DMS79 treated with DMSO at 0.1 percent for 48 hours (cell line): Measurements from ENCODE around the gene MAB21L3.

Source experiments
- DNase-seq: peaks from one replicate; lab custom pipeline; 2025; lab: John Stamatoyannopoulos, UW

MAB21L3 gene

DNA sequence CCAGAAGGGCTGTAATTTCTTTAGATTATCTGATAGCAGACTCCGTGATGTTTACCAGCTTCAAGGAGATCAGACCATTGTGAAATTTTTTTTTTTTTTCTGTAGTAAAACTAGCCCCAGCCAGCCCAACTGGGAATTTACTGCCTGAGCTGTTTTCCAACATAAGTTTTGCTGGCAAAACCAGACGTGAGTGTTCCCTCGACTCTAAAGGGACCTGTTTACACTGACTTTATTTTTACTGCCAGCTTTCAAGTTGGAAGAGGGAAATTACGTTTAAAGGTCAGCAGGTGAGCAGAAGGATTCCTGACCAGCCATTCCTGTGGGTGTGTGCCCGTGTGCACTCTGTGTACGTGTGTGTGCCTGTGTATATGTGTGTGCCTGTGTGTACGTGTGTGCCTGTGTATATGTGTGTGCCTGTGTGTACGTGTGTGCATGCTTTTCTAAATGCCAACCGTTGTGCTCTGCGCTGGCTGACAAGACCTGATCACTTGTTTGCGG lies 374 bp downstream of the MAB21L3 start:
- DNase-seq: no peak

- no peak for DNase-seq
Measured at GRCh38 chr1:116112388-116113140, 1.4 kb downstream of the MAB21L3 start.

DNA sequence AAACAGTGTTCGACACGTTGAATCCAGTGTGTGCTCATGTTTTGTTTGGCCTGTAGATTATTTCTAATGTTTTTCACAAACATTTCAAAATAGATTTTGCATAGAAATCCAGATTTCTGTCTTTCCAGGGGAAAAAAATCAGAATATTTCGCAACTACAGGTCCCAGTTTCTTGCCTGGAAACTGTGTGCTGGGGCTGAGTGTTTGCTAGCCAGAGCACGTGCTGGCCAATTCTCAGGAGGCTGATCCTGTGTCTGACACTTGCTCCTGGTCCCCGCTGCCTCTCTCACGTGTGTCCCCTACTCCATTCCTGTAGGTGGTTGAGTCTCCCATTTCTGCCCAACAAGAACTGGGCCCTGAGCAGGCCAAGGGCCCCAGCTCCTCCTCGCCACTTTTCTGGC lies 2.4 kb downstream of the MAB21L3 start:
- DNase-seq: no peak

- no peak for DNase-seq
Measured at GRCh38 chr1:116115476-116116439, 4.6 kb downstream of the MAB21L3 start.

- no peak for DNase-seq
Measured at GRCh38 chr1:116118471-116118870, 7.3 kb downstream of the MAB21L3 start.

- DNase-seq: no peak
Measured at GRCh38 chr1:116119876-116120275, 8.7 kb downstream of the MAB21L3 start.

GRCh38 chr1:116122955-116123757 lies 12.0 kb downstream of the MAB21L3 start:
- no peak for DNase-seq

DNA sequence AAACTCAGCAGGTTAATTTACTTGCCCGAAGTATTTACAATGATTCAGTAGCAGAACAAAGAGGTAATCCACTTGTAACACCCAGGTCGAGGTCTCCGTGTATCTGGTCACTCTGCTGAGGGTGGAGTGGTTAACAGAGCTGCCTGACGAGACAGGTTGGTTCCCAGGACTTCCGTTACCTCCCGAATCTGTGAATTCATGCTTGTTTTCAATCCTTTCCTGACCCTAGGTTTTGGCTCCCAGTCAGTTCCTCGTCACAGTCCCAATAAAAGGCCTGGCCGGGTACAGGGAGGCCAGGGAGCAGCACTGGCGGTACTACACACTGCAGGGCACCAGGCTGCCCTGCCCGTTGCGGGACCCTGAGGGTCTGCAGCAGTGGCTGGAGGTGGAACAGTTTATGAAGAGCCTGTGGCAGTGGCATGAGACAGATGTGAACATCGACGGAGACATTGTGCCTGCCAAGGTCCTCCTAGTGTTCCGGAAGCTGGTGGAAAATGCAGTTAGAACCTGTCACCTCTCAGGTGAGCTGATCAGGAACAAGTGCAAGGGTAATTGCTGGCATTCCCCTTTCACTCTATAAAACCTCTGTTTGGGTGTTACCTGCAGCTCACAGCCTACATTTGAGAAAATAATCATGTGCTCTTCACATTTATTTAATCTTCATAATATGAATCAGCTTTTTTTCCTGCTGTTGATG lies 12.8 kb downstream of the MAB21L3 start:
- DNase-seq: no peak

GRCh38 chr1:116125758-116126157 lies 14.6 kb downstream of the MAB21L3 start:
- DNase-seq: no peak

DNA sequence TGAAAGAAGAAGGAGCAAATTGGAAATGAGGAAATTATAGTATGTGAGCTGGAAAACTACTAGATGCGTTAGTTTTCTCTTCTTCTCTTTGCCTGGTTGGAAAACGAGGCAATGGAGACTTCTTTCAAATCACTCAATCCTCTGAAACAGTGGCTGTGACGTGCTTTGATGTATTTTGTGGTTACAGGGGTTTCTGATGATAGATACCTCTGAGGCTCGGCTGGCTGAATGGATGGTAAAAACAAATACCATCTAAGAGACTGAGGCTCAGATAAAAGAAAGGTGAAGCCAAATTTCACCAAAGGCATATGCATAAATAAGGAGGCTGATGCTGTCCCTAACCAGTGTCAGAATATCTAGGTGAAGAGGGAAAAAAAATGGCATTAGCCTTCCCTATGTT lies 15.1 kb downstream of the MAB21L3 start:
- DNase-seq: no peak

DNA sequence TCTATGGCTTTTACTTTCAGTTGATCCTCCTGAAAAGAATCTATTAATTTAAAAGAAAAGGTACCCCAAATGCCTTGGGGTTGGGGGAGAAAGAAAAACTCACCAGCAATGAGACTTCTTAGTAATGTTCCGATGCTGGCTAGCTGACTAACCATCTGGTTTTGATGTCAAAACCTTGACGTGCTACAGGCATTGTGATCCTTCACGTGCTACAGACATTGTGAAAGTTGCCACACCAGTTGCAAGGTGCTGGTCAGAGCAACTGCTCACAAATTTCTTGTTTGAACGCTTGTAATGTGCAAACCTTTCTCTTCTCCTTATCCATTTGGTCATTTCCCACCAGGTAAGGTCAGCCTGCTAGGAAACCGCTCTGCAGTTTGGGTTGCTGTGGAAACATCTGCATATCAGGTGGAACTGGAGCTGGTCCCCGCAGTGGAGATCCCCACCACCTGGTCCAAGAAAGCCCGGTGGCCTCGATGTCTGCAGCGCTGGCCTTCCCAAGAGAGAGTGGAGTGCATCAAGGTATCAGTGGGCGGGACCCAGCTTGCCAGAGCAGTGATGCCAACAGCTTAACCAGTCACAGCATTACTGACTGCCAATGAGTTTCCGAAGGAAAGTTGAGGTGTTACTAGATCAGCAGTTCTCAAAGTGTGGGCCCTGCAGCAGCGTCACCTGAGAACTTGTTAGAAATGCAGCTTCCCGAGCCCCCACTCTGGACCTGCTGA lies 16.1 kb downstream of the MAB21L3 start:
- DNase-seq: no peak

GRCh38 chr1:116127848-116128540 lies 16.8 kb downstream of the MAB21L3 start:
- DNase-seq: no peak

DNA sequence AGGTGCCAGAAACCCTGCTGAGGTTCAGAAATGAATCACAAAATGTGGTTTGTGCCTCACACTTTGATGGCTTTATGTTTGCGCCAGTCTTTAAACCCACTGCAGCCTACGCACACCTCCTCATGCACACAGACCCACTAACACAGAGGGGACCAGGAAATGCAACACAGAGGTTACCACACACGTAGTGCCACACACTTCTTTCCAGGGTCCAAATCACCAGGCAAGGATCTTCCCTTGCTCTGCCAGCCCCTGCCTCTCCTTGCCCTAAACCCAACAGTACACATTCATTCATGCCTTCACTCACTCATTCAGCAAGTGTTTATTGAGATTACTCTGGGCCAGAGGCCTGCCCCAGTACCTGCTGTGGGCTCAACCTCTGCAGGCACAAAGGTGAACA lies 17.5 kb downstream of the MAB21L3 start:
- no peak for DNase-seq

DNA sequence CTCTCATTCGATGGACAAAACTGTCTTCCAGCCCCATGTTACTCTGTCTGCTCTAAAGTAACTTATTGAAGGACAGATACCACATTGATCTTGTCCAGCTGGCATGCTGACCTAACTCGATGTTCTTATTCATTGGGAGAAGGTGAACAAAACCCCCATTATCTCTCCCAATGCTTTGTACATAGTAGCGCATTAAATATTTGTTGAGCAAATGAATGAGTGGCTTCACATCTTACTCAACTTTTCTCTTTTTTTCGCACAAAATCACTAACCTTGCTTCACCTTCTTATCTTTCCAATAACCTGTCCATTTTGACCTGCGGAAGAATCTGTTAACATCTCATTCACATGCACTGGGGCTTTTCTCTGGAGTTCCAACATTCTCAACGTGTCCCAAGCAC lies 18.3 kb downstream of the MAB21L3 start:
- DNase-seq: no peak

DNA sequence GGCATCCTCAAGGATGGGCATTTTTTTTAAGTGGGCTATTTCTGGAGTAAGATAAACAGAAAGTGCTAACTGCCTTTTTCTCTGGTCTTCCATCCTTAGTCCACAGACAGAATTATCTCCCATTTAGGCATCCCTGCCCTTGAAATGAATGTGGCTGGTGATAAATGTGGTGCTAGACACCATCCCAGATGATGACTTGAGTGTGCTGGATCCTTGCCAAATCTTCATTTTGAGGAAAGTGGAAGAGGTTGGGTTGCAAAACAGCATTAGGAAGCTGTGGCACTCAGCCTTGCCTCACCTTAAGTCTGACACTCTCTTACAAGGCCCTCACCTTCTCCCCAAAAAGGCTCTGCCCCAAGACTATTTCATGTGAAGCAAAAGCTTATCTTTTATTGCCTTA lies 19.2 kb downstream of the MAB21L3 start:
- peak; percentile 4 for DNase-seq

- DNase-seq: no peak
Measured at GRCh38 chr1:116131170-116131569, 20.0 kb downstream of the MAB21L3 start.

DNA sequence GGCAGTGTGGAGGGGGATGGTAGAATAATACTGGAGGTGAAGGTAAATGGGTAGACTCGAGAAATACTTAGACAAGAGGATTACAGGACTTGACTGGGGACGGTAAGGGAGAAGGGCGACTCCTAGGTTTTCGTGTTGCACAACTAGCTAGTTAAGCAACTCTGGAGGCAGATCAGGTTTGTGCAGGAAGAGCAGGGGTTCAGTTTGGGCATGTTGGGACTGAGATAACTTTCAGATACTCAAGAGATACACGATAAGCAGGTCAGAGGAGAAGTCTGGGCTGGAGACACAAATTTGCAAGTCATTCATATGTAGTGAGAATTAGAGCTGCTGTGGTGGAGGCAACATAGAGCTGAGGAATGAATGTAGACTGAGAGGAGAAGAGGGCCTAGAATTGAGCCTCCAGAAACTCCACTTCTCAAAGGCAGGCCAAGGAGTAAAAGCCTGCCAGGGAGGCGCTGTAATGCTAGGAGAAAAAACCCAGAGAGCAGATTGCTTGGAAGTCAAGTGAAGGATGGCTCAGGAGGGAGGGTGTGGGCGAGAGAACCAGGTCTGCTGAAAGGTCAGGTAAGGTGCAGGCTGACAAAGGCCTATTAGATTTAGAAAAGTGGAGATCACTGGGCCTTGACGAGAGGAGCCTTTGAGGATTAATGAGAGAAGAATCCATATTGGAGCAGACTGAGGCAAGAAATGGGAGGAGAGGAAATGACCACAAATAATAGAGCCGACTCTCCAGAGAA lies 20.8 kb downstream of the MAB21L3 start:
- no peak for DNase-seq

DNA sequence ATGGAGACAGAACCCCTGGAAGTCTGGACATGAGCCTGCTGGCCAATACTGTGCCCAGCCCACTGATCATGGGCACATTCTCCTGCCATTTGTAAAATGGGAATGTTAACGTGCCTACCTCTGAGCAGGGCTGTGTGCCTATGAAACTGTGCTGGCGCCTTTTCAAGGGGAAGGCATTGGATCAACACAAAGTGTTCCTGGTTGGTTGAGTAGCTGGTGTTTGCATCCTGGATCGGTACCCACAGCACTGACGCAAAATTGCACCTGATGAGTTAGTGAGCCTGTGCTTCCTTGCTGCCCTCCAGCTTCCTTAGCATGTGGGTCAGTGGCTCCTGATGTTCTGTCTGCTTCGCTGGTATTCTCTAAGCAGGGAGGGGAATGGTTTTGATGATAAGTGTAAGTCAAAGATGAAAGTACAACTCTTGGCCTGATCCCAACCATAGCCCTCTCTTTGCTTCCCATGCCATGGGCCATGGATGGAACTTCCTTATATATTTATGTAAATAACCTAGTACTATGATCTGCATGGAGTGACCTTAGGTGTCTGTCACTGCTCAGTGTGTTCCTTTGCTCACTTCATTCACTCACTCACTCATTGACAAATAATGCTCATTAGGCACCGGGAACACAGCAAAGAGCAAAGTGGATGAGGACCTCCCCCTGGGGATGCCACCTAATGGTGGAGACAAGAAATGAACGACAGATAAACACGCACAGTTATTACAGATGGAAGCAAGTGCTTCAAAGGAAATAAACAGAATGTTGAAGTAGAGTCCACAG lies 22.7 kb downstream of the MAB21L3 start:
- no peak for DNase-seq

GRCh38 chr1:116134476-116134773 lies 23.2 kb downstream of the MAB21L3 start:
- no peak for DNase-seq
